Fibroblast of lung (primary cell): ENCODE data around the gene ATOSB.

Source experiments
- EZH2 ChIP-seq: IDR thresholded peaks from 2 replicates; pipeline ENCODE4 v1.5.1; 2012; ENCODE audit warnings: low read length, control low read depth, mild to moderate bottlenecking; ENCODE audit errors: missing control alignments
- TF ChIP-seq, protein P1 (sequence below), 2 donors: IDR thresholded peaks in 1 of 2; conservative IDR thresholded peaks in 1 of 2; 1 replicate in 1 of 2; 2 replicates in 1 of 2; pipeline ENCODE4 v1.5.1; 2011 to 2012; ENCODE audit warnings: low read length in 2 of 2, control low read depth in 1 of 2, inconsistent platforms in 1 of 2, low read depth in 1 of 2, mild to moderate bottlenecking in 1 of 2

- TF ChIP-seq, protein P1, sequence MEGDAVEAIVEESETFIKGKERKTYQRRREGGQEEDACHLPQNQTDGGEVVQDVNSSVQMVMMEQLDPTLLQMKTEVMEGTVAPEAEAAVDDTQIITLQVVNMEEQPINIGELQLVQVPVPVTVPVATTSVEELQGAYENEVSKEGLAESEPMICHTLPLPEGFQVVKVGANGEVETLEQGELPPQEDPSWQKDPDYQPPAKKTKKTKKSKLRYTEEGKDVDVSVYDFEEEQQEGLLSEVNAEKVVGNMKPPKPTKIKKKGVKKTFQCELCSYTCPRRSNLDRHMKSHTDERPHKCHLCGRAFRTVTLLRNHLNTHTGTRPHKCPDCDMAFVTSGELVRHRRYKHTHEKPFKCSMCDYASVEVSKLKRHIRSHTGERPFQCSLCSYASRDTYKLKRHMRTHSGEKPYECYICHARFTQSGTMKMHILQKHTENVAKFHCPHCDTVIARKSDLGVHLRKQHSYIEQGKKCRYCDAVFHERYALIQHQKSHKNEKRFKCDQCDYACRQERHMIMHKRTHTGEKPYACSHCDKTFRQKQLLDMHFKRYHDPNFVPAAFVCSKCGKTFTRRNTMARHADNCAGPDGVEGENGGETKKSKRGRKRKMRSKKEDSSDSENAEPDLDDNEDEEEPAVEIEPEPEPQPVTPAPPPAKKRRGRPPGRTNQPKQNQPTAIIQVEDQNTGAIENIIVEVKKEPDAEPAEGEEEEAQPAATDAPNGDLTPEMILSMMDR (conservative IDR thresholded peaks at IDR 0.05 in 1 of 2, IDR thresholded peaks at IDR 0.05 in 1 of 2; ENCODE audit: low read depth in 1 of 2, low read length in 2 of 2) = no peak
- no peak for TF ChIP-seq EZH2
Measured at GRCh38 chr9:35105571-35106342, 9.9 kb downstream of the ATOSB start.
